ENCODE measurements around the gene FAM193B. TPM values are rescaled to one million over a fixed set of nuclear protein-coding genes. Genes with fewer than 3 reads are reported as not detected.

FAM193B gene
- total and polyA plus RNA-seq, 2 of the 13 experiments (the other 11 are each of a cell fraction or from before 2014, with no cell fraction given), result 21.2 to 40.9 TPM

- TF ChIP-seq, protein P1, sequence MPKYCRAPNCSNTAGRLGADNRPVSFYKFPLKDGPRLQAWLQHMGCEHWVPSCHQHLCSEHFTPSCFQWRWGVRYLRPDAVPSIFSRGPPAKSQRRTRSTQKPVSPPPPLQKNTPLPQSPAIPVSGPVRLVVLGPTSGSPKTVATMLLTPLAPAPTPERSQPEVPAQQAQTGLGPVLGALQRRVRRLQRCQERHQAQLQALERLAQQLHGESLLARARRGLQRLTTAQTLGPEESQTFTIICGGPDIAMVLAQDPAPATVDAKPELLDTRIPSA (CRISPR knock-in tag; IDR thresholded peaks at IDR 0.05; ENCODE audit: borderline replicate concordance), result no peak
- TF ChIP-seq, protein P2, sequence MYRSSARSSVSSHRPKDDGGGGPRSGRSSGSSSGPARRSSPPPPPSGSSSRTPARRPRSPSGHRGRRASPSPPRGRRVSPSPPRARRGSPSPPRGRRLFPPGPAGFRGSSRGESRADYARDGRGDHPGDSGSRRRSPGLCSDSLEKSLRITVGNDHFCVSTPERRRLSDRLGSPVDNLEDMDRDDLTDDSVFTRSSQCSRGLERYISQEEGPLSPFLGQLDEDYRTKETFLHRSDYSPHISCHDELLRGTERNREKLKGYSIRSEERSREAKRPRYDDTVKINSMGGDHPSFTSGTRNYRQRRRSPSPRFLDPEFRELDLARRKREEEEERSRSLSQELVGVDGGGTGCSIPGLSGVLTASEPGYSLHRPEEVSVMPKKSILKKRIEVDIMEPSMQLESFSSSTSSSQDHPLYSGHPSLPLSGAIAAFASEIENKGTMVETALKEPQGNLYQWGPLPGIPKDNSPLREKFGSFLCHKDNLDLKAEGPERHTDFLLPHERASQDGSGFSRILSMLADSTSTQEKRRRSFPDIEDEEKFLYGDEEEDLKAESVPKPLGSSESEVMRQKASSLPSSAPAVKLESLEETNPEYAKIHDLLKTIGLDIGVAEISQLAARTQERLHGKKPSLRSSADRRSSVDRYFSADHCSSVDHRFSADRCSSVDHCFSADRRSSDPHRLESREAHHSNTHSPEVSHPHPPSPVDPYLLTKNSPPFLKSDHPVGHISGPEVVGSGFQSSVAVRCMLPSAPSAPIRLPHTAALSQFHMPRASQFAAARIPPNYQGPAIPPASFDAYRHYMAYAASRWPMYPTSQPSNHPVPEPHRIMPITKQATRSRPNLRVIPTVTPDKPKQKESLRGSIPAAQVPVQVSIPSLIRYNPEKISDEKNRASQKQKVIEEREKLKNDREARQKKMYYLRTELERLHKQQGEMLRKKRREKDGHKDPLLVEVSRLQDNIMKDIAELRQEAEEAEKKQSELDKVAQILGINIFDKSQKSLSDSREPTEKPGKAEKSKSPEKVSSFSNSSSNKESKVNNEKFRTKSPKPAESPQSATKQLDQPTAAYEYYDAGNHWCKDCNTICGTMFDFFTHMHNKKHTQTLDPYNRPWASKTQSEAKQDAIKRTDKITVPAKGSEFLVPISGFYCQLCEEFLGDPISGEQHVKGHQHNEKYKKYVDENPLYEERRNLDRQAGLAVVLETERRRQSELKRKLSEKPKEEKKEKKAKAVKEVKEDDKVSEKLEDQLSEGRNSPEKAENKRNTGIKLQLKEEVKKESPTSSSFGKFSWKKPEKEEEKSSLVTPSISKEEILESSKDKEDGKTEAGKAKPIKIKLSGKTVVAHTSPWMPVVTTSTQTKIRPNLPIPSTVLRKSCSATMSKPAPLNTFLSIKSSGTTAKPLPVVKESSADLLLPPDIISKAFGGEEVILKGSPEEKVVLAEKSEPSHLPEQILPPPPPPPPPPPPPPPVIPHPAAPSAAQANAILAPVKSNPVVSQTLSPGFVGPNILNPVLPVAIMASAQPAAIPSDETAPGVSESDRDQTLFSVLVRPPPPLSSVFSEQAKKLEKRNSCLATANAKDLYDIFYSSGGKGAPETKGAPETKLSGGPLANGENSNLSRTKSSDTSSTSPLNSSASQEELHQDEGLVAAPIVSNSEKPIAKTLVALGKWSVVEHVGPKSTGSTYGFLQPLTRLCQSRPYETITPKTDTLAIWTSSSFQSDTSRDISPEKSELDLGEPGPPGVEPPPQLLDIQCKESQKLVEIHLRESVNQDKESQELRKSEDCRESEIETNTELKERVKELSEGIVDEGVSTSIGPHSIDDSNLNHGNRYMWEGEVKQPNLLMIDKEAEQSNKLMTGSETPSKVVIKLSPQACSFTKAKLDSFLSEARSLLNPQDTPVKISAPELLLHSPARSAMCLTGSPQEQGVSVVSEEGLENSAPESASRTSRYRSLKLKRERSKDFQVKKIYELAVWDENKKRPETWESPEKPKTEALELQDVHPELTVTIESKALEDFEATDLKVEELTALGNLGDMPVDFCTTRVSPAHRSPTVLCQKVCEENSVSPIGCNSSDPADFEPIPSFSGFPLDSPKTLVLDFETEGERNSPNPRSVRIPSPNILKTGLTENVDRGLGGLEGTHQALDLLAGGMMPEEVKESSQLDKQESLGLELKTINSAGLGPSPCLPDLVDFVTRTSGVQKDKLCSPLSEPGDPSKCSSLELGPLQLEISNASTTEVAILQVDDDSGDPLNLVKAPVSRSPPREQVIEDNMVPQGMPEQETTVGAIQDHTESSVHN (CRISPR knock-in tag; IDR thresholded peaks at IDR 0.05), result no peak
- TF ChIP-seq ZNF281 (CRISPR knock-in tag; IDR thresholded peaks at IDR 0.05; ENCODE audit: borderline replicate concordance), result peak; percentile 87
- TF ChIP-seq HOXD1 (CRISPR knock-in tag; IDR thresholded peaks at IDR 0.05), result peak; percentile 66; the same call in 1 of the 2 replicates
- no peak for TF ChIP-seq GZF1 (CRISPR knock-in tag; IDR thresholded peaks at IDR 0.05)
- no peak for TF ChIP-seq PCBP2 (optimal IDR thresholded peaks at IDR 0.05; ENCODE audit: low read depth, low read length, poor library complexity, severe bottlenecking)
- TF ChIP-seq SMARCE1 (IDR thresholded peaks at IDR 0.05; ENCODE audit: borderline replicate concordance), result no peak
- no peak for TF ChIP-seq ZNF101 (CRISPR knock-in tag; IDR thresholded peaks at IDR 0.05; ENCODE audit: borderline replicate concordance, low read depth)
- no peak; the same call in 1 of the 2 replicates for TF ChIP-seq IKZF5 (CRISPR knock-in tag; IDR thresholded peaks at IDR 0.05)
- TF ChIP-seq, protein P3, sequence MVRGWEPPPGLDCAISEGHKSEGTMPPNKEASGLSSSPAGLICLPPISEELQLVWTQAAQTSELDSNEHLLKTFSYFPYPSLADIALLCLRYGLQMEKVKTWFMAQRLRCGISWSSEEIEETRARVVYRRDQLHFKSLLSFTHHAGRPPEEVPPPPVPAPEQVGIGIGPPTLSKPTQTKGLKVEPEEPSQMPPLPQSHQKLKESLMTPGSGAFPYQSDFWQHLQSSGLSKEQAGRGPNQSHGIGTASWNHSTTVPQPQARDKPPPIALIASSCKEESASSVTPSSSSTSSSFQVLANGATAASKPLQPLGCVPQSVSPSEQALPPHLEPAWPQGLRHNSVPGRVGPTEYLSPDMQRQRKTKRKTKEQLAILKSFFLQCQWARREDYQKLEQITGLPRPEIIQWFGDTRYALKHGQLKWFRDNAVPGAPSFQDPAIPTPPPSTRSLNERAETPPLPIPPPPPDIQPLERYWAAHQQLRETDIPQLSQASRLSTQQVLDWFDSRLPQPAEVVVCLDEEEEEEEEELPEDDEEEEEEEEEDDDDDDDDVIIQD (CRISPR knock-in tag; IDR thresholded peaks at IDR 0.05; ENCODE audit: low read depth), result no peak
- TF ChIP-seq NKX3-1 (CRISPR knock-in tag; IDR thresholded peaks at IDR 0.05), result no peak
- TF ChIP-seq MYPOP (CRISPR knock-in tag; IDR thresholded peaks at IDR 0.05), result no peak
Measured at GRCh38 chr5:177554474-177555111, at the start of gene FAM193B (continued).
